Ovary (tissue), 3 donors: ENCODE results near the gene TMEM143.

Experiments used
- POLR2A ChIP-seq: fragments of 450-650 bp; IDR thresholded peaks from one replicate; pipeline ENCODE4 v1.6.1; 2017; ENCODE audit warnings: antibody characterized with exemption, mild to moderate bottlenecking, moderate library complexity
- TF ChIP-seq, protein P1 (sequence below), 3 donors: fragments of 450-650 bp in 2 of 3; fragments of 200-600 bp in 1 of 3; IDR thresholded peaks; one replicate each; pipeline versions ENCODE4 v1.5.1 to v1.8.0; 2016 to 2022; ENCODE audit warnings: antibody characterized with exemption in 3 of 3, mild to moderate bottlenecking in 1 of 3
- donor health status: DM: no; HTN: no; CAD: no.

DNA sequence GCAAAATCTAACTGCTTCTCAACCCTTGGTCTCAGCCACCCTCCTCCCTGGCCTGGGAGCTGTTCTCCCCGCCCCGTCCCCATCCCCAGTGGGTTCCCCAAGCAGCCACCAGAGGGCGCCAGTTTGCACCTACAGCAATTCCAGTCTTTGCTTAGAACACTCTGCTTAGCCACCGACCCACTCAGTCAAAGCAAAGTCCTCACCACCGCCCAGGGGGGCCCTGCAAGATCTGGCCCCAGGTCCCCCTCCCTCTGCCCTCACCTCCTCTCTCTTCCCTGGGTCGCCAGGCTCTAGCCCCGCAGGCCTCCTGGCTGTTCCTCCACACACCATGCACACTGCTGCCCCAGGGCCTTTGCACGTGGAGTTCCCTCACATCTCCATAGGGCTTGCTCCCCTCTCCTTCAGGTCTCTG, 12.4 kb downstream of the TMEM143 start:
- TF ChIP-seq, protein P1, sequence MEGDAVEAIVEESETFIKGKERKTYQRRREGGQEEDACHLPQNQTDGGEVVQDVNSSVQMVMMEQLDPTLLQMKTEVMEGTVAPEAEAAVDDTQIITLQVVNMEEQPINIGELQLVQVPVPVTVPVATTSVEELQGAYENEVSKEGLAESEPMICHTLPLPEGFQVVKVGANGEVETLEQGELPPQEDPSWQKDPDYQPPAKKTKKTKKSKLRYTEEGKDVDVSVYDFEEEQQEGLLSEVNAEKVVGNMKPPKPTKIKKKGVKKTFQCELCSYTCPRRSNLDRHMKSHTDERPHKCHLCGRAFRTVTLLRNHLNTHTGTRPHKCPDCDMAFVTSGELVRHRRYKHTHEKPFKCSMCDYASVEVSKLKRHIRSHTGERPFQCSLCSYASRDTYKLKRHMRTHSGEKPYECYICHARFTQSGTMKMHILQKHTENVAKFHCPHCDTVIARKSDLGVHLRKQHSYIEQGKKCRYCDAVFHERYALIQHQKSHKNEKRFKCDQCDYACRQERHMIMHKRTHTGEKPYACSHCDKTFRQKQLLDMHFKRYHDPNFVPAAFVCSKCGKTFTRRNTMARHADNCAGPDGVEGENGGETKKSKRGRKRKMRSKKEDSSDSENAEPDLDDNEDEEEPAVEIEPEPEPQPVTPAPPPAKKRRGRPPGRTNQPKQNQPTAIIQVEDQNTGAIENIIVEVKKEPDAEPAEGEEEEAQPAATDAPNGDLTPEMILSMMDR (IDR thresholded peaks at IDR 0.05), result no peak
- TF ChIP-seq POLR2A, result no peak
